GM21723 (cell line): ENCODE results near the gene MORN1.

ENCODE experiments used
- ATAC-seq: cut with Tn5 transposase; IDR thresholded peaks from one replicate; pipeline ENCODE4 v1.9.1; 2021; ENCODE audit warnings: mild to moderate bottlenecking, moderate library complexity; ENCODE audit not compliant: unreplicated experiment

Gene MORN1

GRCh38 chr1:2405588-2406295 is 14.4 kb upstream of the MORN1 start:
- ATAC-seq, result no peak

GRCh38 chr1:2404890-2405511 is 13.6 kb upstream of the MORN1 start:
- ATAC-seq, result no peak

GRCh38 chr1:2404142-2404889 is 13.0 kb upstream of the MORN1 start:
- no peak for ATAC-seq

GRCh38 chr1:2403273-2403672 is 11.9 kb upstream of the MORN1 start:
- ATAC-seq, result no peak

GRCh38 chr1:2402420-2402819 is 11.1 kb upstream of the MORN1 start:
- no peak for ATAC-seq

GRCh38 chr1:2400950-2401649 is 9.7 kb upstream of the MORN1 start:
- ATAC-seq, result no peak

- no peak for ATAC-seq
Observed at GRCh38 chr1:2400576-2400909, 9.2 kb upstream of the MORN1 start.

- no peak for ATAC-seq
Observed at GRCh38 chr1:2399890-2400575, 8.7 kb upstream of the MORN1 start.

GRCh38 chr1:2398871-2399270 is 7.5 kb upstream of the MORN1 start:
- no peak for ATAC-seq

- ATAC-seq, result no peak
Observed at GRCh38 chr1:2397007-2397679, 5.8 kb upstream of the MORN1 start.

- no peak for ATAC-seq
Observed at GRCh38 chr1:2396476-2396875, 5.1 kb upstream of the MORN1 start.

- no peak for ATAC-seq
Observed at GRCh38 chr1:2396059-2396458, 4.7 kb upstream of the MORN1 start.

GRCh38 chr1:2395245-2395644 is 3.9 kb upstream of the MORN1 start:
- ATAC-seq, result no peak

GRCh38 chr1:2394761-2395160 is 3.4 kb upstream of the MORN1 start:
- no peak for ATAC-seq

- ATAC-seq, result no peak
Observed at GRCh38 chr1:2394220-2394619, 2.9 kb upstream of the MORN1 start.

GRCh38 chr1:2393471-2393877 is 2.1 kb upstream of the MORN1 start:
- no peak for ATAC-seq

GRCh38 chr1:2392686-2393085 is 1.3 kb upstream of the MORN1 start:
- ATAC-seq, result no peak

GRCh38 chr1:2391931-2392509 is 666 bp upstream of the MORN1 start:
- peak; percentile 11 for ATAC-seq

GRCh38 chr1:2389644-2390043 is 1.7 kb downstream of the MORN1 start:
- ATAC-seq, result no peak
